ENCODE results near the gene YBX1.

The YBX1 gene

GRCh38 chr1:42735477-42736105, 53.4 kb downstream of the YBX1 start:
- no peak for DNase-seq

- peak; percentile 11 for DNase-seq
These were observed 53.9 kb downstream of the YBX1 start for GRCh38 chr1:42736152-42736551.

GRCh38 chr1:42736571-42737200, 54.5 kb downstream of the YBX1 start:
- no peak for DNase-seq

GRCh38 chr1:42737257-42737656, 55.0 kb downstream of the YBX1 start:
- no peak for DNase-seq

GRCh38 chr1:42737986-42738677, 55.9 kb downstream of the YBX1 start:
- DNase-seq: no peak

- no peak for DNase-seq
These were observed 56.5 kb downstream of the YBX1 start for GRCh38 chr1:42738678-42739226.

- DNase-seq: no peak
These were observed 57.8 kb downstream of the YBX1 start, which contains the start of gene CLDN19 for GRCh38 chr1:42739753-42740700. TSS of gene CLDN19 (minus strand) at chr1:42740236. CDS start at chr1:42740063, 173 bp downstream.

GRCh38 chr1:42740851-42741580, 58.8 kb downstream of the YBX1 start:
- no peak for DNase-seq

- DNase-seq: no peak
These were observed 59.5 kb downstream of the YBX1 start for GRCh38 chr1:42741706-42742105.

GRCh38 chr1:42742141-42742540, 59.9 kb downstream of the YBX1 start:
- no peak for DNase-seq

GRCh38 chr1:42742617-42743316, 60.5 kb downstream of the YBX1 start:
- no peak for DNase-seq

- DNase-seq: no peak
These were observed 61.3 kb downstream of the YBX1 start for GRCh38 chr1:42743317-42744147.

GRCh38 chr1:42744148-42744413, 61.9 kb downstream of the YBX1 start:
- DNase-seq: no peak

- no peak for DNase-seq
These were observed 63.6 kb downstream of the YBX1 start for GRCh38 chr1:42745851-42746250.

- no peak for DNase-seq
These were observed 64.4 kb downstream of the YBX1 start for GRCh38 chr1:42746436-42747105.

- DNase-seq: peak; percentile 33
These were observed 64.9 kb downstream of the YBX1 start for GRCh38 chr1:42747125-42747524.

GRCh38 chr1:42748021-42748420, 65.8 kb downstream of the YBX1 start:
- no peak for DNase-seq

GRCh38 chr1:42748461-42749410, 66.5 kb downstream of the YBX1 start:
- no peak for DNase-seq

- DNase-seq: no peak
These were observed 67.8 kb downstream of the YBX1 start for GRCh38 chr1:42750041-42750440.

All from activated CD4-positive, alpha-beta T cell treated with anti-CD3 and anti-CD28 coated beads, Interleukin-2, Interleukin-6, amounts not matched to agents 100 ng/mL and 50 ng/mL, durations not matched to agents 16 hours and 8 hours (primary cell).